ENCODE results near the gene ELP4. TPM values are rescaled to one million over a fixed set of nuclear protein-coding genes. Genes with fewer than 3 reads are reported as not detected.

The ELP4 gene
- total RNA-seq, 2 experiments from 2014 or later = 23.0 to 23.3 TPM

- H3K27ac Mint-ChIP-seq = peak overlapping the region; percentile 17
- DNase-seq (no peak), ATAC-seq (no peak)
- CTCF ChIA-PET = no interaction called here
- peak overlapping the region; percentile 2 for H3K4me3 Mint-ChIP-seq
- H3K9me3 Mint-ChIP-seq (ENCODE audit: insufficient read depth) = no peaks in the 10 kb centered on the region
- POLR2A ChIA-PET = no interaction called here
- H3K27me3 Mint-ChIP-seq (ENCODE audit: low read depth) = peaks cover 83% of the 10 kb centered on the region
- peaks cover 32% of the 10 kb centered on the region for H3K4me1 Mint-ChIP-seq (ENCODE audit: low read depth)
- H3K36me3 Mint-ChIP-seq (ENCODE audit: low read depth) = peaks cover 23% of the 10 kb centered on the region
Observed at GRCh38 chr11:31800398-31801265, 291.1 kb downstream of the ELP4 start.

- CTCF ChIA-PET = no interaction called here
- Mint-ChIP-seq H3K27ac (no peak overlapping the region), H3K36me3 (ENCODE audit: low read depth) (peaks cover 23% of the 10 kb centered on the region), H3K9me3 (ENCODE audit: insufficient read depth) (no peaks in the 10 kb centered on the region), H3K4me1 (ENCODE audit: low read depth) (peaks cover 32% of the 10 kb centered on the region), H3K4me3 (no peak overlapping the region), H3K27me3 (ENCODE audit: low read depth) (peaks cover 78% of the 10 kb centered on the region)
- ATAC-seq (no peak), DNase-seq (no peak)
- POLR2A ChIA-PET = no interaction called here
Observed at GRCh38 chr11:31801298-31801702, 291.7 kb downstream of the ELP4 start.

DNA sequence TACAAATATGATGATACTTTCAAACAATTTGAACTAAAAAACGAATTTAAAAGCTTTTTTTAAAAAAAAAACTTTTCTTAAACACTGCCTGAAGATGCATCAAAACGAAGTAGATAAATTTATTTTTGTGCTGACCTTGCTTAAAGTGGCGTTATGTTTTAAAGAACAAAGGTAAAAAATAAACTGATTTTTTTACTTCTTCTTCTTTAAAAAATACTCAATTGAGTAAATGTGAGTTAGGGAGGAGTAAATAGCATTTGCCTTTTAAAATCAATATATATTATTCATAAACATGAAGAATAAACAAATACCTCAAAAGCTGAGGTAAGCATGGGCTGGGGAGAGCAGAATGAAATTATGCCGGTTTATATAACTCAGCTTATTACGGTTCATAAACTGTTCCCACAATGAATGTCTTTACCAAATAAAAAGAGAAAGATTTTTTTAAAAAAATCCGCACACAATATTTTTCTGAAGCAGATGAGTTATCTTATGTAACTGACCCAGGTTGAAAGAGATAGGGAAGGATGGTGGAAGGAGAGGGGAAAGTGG is 292.5 kb downstream of the ELP4 start:
- POLR2A ChIA-PET = no interaction called here
- ATAC-seq (no peak), DNase-seq (no peak)
- CTCF ChIA-PET = no interaction called here
- Mint-ChIP-seq H3K4me1 (ENCODE audit: low read depth) (peaks cover 32% of the 10 kb centered on the region), H3K36me3 (ENCODE audit: low read depth) (peaks cover 20% of the 10 kb centered on the region), H3K27me3 (ENCODE audit: low read depth) (peaks cover 78% of the 10 kb centered on the region), H3K9me3 (ENCODE audit: insufficient read depth) (no peaks in the 10 kb centered on the region), H3K4me3 (no peak overlapping the region), H3K27ac (no peak overlapping the region)

- Mint-ChIP-seq H3K4me1 (ENCODE audit: low read depth) (peaks cover 32% of the 10 kb centered on the region), H3K36me3 (ENCODE audit: low read depth) (peaks cover 20% of the 10 kb centered on the region), H3K27me3 (ENCODE audit: low read depth) (peaks cover 81% of the 10 kb centered on the region), H3K9me3 (ENCODE audit: insufficient read depth) (no peaks in the 10 kb centered on the region), H3K27ac (peak overlapping the region; percentile 22), H3K4me3 (no peak overlapping the region)
- CTCF ChIA-PET = no interaction called here
- POLR2A ChIA-PET = no interaction called here
- no peak for DNase-seq
- ATAC-seq = no peak
Observed at GRCh38 chr11:31802609-31802989, 293.0 kb downstream of the ELP4 start.

GRCh38 chr11:31802990-31803812 is 293.6 kb downstream of the ELP4 start:
- Mint-ChIP-seq H3K4me3 (peak overlapping the region; percentile 47), H3K4me1 (ENCODE audit: low read depth) (peaks cover 29% of the 10 kb centered on the region), H3K9me3 (ENCODE audit: insufficient read depth) (no peaks in the 10 kb centered on the region), H3K27me3 (ENCODE audit: low read depth) (peaks cover 83% of the 10 kb centered on the region), H3K36me3 (ENCODE audit: low read depth) (peaks cover 17% of the 10 kb centered on the region), H3K27ac (peak overlapping the region; percentile 47)
- ChIA-PET POLR2A (no interaction called here), CTCF (interaction anchor here (0.7 kb wide), 1 partner anchor 150 kb away, joined by 3 read pairs; no protein-coding TSS in a partner anchor)
- DNase-seq (no peak), ATAC-seq (peak; percentile 39)

GRCh38 chr11:31803813-31804311 is 294.3 kb downstream of the ELP4 start:
- POLR2A ChIA-PET = no interaction called here
- CTCF ChIA-PET = interaction anchor here (0.7 kb wide), 1 partner anchor 150 kb away, joined by 3 read pairs; no protein-coding TSS in a partner anchor
- Mint-ChIP-seq H3K27ac (peak overlapping the region; percentile 52), H3K36me3 (ENCODE audit: low read depth) (peaks cover 17% of the 10 kb centered on the region), H3K4me3 (peak overlapping the region; percentile 47), H3K9me3 (ENCODE audit: insufficient read depth) (no peaks in the 10 kb centered on the region), H3K27me3 (ENCODE audit: low read depth) (peaks cover 85% of the 10 kb centered on the region), H3K4me1 (ENCODE audit: low read depth) (peaks cover 29% of the 10 kb centered on the region)
- DNase-seq = no peak
- ATAC-seq = no peak

DNA sequence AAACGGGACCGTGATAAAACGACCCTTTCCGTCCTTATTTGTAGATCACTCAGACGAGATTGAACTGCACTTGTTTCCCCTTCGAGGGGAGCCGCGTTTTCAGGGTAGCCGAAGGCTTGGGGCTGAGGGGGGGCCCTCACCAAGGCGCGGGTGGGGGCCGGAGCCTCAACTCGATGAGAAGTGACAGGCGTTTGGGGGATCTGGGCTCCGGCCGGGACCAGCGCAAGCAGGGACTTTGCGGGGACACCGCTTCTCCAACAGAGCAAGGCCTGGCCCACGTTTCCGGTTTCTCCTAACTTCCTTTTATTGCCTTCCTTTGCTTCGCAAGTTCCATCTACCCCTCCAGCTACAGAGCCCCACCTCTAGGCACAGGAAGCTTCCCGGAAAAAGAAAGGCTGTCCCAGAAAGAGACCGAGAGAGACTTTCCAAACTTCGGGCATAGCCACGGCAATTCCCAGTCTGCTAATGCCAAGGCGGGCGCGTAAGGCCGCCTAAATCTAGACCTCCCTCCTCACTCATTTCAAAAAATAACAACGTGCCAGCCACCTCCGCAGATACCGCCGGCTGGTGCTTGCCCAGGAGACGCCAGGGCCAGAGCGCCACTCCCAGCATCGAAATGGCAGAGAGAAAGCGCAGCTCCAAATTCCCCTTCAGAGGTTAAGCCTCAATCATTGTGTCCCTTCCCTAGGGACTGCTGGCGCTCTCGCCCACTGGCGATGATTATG is 294.9 kb downstream of the ELP4 start:
- H3K27me3 Mint-ChIP-seq (ENCODE audit: low read depth) = peaks cover 86% of the 10 kb centered on the region
- no peak for DNase-seq
- H3K4me3 Mint-ChIP-seq = peak overlapping the region; percentile 47
- POLR2A ChIA-PET = no interaction called here
- H3K4me1 Mint-ChIP-seq (ENCODE audit: low read depth) = peaks cover 33% of the 10 kb centered on the region
- CTCF ChIA-PET = interaction anchor here (0.7 kb wide), 1 partner anchor 151 kb away, joined by 3 read pairs; no protein-coding TSS in a partner anchor
- H3K27ac Mint-ChIP-seq = peak overlapping the region; percentile 78
- peaks cover 17% of the 10 kb centered on the region for H3K36me3 Mint-ChIP-seq (ENCODE audit: low read depth)
- H3K9me3 Mint-ChIP-seq (ENCODE audit: insufficient read depth) = no peaks in the 10 kb centered on the region
- ATAC-seq = no peak

DNA sequence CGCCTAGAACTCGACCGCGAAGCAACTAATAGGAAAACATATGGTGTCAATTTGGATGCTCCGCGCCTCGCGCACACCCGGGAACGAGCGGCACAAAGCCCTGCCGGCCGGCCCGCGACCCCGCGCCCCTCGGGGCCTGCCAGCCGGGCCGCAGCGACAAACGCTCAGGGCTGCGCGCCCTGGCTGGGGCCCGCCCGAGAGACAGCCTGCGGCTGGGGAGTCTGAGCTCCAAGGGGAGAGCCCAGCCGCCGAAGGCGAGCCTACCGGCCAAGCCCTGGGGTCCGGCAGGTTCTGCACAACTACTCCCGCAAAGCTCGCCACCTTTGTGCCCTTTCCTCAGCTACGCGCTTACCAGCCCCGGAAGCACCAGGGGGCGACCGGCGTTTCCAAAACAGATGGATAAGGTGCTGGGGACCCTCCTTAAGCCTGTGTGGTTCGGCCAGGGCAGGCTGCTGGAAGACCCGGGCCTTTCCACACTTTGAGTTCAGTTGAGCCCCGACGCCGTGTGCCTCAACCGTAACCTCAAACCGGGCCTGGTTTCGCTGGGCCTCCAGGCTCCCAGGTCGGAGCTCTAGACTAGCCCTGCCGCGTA is 295.6 kb downstream of the ELP4 start:
- H3K4me3 Mint-ChIP-seq = peak overlapping the region; percentile 47
- H3K27ac Mint-ChIP-seq = peak overlapping the region; percentile 78
- peaks cover 33% of the 10 kb centered on the region for H3K4me1 Mint-ChIP-seq (ENCODE audit: low read depth)

DNA sequence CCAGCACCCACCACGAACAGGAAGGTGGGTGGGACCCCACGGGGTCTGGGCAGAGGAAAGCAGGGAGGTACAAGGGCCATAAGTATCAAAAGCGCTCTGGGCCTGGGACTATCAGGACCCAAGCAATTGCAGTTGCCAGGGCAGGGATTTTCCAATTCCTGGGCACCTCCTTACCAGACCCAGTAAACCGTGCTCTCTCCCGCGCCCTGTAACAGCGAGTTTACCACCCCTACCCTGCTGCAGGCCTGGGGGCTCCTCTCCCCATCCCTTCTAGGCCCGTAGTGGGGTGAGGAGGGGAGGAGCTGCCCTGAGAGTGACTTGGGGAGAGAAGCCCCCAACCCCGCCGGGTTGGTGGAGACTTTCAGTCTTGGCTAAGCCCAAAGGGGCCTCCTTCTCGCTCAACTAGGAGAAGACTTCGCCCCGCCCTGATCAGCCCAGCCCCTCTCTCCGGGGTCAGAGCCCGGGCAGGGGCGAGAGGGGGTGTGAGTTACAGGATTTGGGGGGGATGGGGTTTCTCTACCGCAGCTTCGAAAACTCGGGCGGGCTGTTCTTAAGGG is 296.1 kb downstream of the ELP4 start:
- peaks cover 15% of the 10 kb centered on the region for H3K36me3 Mint-ChIP-seq (ENCODE audit: low read depth)
- H3K27ac Mint-ChIP-seq = no peak overlapping the region
- POLR2A ChIA-PET = no interaction called here
- no peak for DNase-seq
- no peaks in the 10 kb centered on the region for H3K9me3 Mint-ChIP-seq (ENCODE audit: insufficient read depth)
- no peak for ATAC-seq
- H3K4me1 Mint-ChIP-seq (ENCODE audit: low read depth) = peaks cover 33% of the 10 kb centered on the region
- peaks cover 83% of the 10 kb centered on the region for H3K27me3 Mint-ChIP-seq (ENCODE audit: low read depth)
- H3K4me3 Mint-ChIP-seq = no peak overlapping the region
- CTCF ChIA-PET = no interaction called here

More for the DNA sequence above, 295.6 kb downstream of the ELP4 start:
- POLR2A ChIA-PET = no interaction called here
- no peaks in the 10 kb centered on the region for H3K9me3 Mint-ChIP-seq (ENCODE audit: insufficient read depth)
- peaks cover 15% of the 10 kb centered on the region for H3K36me3 Mint-ChIP-seq (ENCODE audit: low read depth)
- ATAC-seq = no peak
- H3K27me3 Mint-ChIP-seq (ENCODE audit: low read depth) = peaks cover 87% of the 10 kb centered on the region
- DNase-seq = no peak
- CTCF ChIA-PET = no interaction called here

DNA sequence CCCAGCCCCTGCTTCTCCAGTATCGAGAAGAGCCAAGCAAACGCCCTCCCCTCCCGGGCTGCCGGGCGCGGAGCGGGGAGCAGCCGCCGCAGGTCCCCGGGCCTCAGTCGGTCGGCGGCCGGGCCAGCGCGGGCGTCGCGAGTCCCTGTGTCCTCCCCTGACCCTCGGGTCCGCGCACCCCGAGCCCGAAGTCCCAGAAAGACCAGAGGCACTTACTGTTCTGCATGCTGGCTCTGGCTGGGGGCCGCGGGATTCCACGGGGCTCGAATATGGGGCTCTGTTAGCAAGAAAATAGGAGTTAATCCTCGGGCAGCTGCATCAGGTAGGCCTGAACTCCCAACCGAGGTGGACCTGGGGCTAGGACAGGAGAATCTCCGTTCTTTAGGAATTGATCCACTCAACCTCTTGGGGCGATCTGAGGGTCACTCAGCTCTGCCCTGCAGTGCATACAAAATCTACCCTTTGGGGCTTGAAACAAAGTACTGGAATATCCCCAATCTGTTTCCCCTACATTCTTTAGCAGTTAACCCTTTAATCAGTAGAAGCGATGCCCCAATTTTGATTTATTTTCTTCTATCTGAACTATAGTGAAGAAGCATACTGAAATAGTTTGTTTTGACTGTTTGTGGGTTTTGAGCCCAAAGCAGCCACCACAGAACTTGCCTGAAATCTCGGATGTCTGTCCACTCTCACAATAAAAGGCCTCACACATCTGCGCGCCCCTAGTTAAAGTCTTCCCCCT is 296.8 kb downstream of the ELP4 start:
- ATAC-seq (no peak), DNase-seq (no peak)
- Mint-ChIP-seq H3K4me1 (ENCODE audit: low read depth) (peaks cover 38% of the 10 kb centered on the region), H3K4me3 (no peak overlapping the region), H3K9me3 (ENCODE audit: insufficient read depth) (no peaks in the 10 kb centered on the region), H3K27ac (no peak overlapping the region), H3K36me3 (ENCODE audit: low read depth) (peaks cover 15% of the 10 kb centered on the region), H3K27me3 (ENCODE audit: low read depth) (peaks cover 82% of the 10 kb centered on the region)
- CTCF ChIA-PET = no interaction called here
- POLR2A ChIA-PET = no interaction called here

All from activated CD8-positive, alpha-beta T cell treated with anti-CD3 and anti-CD28 coated beads, Interleukin-2, amount 10 ng/mL, durations not matched to agents 7 days and 5 days (primary cell).